ENCODE results near the gene TSKU. TPM values are rescaled to one million over a fixed set of nuclear protein-coding genes. Genes with fewer than 3 reads are reported as not detected.

TSKU gene
- total and polyA plus RNA-seq, 9 of the 15 experiments (the other 6 are each of a cell fraction or from before 2014, with no cell fraction given): 0.60 to 11.9 (median 8.4) TPM

- TF ChIP-seq, protein P1, sequence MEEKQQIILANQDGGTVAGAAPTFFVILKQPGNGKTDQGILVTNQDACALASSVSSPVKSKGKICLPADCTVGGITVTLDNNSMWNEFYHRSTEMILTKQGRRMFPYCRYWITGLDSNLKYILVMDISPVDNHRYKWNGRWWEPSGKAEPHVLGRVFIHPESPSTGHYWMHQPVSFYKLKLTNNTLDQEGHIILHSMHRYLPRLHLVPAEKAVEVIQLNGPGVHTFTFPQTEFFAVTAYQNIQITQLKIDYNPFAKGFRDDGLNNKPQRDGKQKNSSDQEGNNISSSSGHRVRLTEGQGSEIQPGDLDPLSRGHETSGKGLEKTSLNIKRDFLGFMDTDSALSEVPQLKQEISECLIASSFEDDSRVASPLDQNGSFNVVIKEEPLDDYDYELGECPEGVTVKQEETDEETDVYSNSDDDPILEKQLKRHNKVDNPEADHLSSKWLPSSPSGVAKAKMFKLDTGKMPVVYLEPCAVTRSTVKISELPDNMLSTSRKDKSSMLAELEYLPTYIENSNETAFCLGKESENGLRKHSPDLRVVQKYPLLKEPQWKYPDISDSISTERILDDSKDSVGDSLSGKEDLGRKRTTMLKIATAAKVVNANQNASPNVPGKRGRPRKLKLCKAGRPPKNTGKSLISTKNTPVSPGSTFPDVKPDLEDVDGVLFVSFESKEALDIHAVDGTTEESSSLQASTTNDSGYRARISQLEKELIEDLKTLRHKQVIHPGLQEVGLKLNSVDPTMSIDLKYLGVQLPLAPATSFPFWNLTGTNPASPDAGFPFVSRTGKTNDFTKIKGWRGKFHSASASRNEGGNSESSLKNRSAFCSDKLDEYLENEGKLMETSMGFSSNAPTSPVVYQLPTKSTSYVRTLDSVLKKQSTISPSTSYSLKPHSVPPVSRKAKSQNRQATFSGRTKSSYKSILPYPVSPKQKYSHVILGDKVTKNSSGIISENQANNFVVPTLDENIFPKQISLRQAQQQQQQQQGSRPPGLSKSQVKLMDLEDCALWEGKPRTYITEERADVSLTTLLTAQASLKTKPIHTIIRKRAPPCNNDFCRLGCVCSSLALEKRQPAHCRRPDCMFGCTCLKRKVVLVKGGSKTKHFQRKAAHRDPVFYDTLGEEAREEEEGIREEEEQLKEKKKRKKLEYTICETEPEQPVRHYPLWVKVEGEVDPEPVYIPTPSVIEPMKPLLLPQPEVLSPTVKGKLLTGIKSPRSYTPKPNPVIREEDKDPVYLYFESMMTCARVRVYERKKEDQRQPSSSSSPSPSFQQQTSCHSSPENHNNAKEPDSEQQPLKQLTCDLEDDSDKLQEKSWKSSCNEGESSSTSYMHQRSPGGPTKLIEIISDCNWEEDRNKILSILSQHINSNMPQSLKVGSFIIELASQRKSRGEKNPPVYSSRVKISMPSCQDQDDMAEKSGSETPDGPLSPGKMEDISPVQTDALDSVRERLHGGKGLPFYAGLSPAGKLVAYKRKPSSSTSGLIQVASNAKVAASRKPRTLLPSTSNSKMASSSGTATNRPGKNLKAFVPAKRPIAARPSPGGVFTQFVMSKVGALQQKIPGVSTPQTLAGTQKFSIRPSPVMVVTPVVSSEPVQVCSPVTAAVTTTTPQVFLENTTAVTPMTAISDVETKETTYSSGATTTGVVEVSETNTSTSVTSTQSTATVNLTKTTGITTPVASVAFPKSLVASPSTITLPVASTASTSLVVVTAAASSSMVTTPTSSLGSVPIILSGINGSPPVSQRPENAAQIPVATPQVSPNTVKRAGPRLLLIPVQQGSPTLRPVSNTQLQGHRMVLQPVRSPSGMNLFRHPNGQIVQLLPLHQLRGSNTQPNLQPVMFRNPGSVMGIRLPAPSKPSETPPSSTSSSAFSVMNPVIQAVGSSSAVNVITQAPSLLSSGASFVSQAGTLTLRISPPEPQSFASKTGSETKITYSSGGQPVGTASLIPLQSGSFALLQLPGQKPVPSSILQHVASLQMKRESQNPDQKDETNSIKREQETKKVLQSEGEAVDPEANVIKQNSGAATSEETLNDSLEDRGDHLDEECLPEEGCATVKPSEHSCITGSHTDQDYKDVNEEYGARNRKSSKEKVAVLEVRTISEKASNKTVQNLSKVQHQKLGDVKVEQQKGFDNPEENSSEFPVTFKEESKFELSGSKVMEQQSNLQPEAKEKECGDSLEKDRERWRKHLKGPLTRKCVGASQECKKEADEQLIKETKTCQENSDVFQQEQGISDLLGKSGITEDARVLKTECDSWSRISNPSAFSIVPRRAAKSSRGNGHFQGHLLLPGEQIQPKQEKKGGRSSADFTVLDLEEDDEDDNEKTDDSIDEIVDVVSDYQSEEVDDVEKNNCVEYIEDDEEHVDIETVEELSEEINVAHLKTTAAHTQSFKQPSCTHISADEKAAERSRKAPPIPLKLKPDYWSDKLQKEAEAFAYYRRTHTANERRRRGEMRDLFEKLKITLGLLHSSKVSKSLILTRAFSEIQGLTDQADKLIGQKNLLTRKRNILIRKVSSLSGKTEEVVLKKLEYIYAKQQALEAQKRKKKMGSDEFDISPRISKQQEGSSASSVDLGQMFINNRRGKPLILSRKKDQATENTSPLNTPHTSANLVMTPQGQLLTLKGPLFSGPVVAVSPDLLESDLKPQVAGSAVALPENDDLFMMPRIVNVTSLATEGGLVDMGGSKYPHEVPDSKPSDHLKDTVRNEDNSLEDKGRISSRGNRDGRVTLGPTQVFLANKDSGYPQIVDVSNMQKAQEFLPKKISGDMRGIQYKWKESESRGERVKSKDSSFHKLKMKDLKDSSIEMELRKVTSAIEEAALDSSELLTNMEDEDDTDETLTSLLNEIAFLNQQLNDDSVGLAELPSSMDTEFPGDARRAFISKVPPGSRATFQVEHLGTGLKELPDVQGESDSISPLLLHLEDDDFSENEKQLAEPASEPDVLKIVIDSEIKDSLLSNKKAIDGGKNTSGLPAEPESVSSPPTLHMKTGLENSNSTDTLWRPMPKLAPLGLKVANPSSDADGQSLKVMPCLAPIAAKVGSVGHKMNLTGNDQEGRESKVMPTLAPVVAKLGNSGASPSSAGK (IDR thresholded peaks at IDR 0.05): peak; percentile 75
- no peak for TF ChIP-seq RFX1 (IDR thresholded peaks at IDR 0.05)
- no peak for TF ChIP-seq SUPT5H (IDR thresholded peaks at IDR 0.05)
- TF ChIP-seq ZNF23 (CRISPR knock-in tag; IDR thresholded peaks at IDR 0.05): no peak
- peak; percentile 23 for TF ChIP-seq CBFA2T3 (IDR thresholded peaks at IDR 0.05)
- no peak for TF ChIP-seq ZNF184 (CRISPR knock-in tag; IDR thresholded peaks at IDR 0.05)
- 0 out of 4 replicates have a peak, but pooled peaks of 1 of the 2 experiments have one; percentile 28 for TF ChIP-seq TEAD1 (CRISPR knock-in tag; IDR thresholded peaks at IDR 0.05)
- TF ChIP-seq ZNF79 (CRISPR knock-in tag; IDR thresholded peaks at IDR 0.05; ENCODE audit: low read depth): no peak
- peak; percentile 55 for TF ChIP-seq ZFP36 (IDR thresholded peaks at IDR 0.05; ENCODE audit: low read depth, low read length, partially characterized antibody)
- TF ChIP-seq CHD2 (IDR thresholded peaks at IDR 0.05; ENCODE audit: low read depth, low read length): no peak
- peak; percentile 82; the same call in 1 of the 2 replicates for TF ChIP-seq MYC (IDR thresholded peaks at IDR 0.05; ENCODE audit: low read depth, low read length)
- no peak for TF ChIP-seq MYC (CRISPR knock-in tag; IDR thresholded peaks at IDR 0.05; ENCODE audit: borderline replicate concordance, low read depth)
- TF ChIP-seq RUNX1 (IDR thresholded peaks at IDR 0.05; ENCODE audit: low read depth): no peak
- no peak for TF ChIP-seq SRSF9 (IDR thresholded peaks at IDR 0.05; ENCODE audit: borderline replicate concordance, low read depth, low read length)
Measured at GRCh38 chr11:76747153-76747914, 35.8 kb upstream of the TSKU start (continued).

All from K562 (cell line).